ENCODE data around the gene CAPZB. TPM values are rescaled to one million over a fixed set of nuclear protein-coding genes. Genes with fewer than 3 reads are reported as not detected.

The CAPZB gene
- total RNA-seq, 5 donors from 2014 or later (not counting 1 experiment from before 2014, with no cell fraction given): 272 to 342 (median 320) TPM

DNA sequence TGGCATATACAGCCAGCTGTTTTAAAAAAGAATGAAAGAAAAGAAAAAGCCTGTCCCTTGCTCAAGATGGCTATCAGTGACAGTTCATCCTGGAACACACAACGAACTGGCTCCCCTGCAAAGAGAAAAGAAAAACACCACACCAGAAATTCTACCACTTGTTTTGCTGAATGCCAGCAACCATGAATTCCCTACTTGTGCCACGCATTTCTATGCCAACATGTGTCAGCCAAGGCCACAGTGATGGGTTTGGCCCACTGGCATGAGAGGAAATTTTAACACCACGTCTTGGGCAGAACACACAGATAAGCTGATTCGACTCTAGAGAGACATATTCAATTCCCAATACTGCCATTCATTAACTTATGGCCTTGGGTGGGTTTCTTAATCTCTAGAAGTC, 64.0 kb downstream of the CAPZB start:
- no peaks in the 10 kb centered on the region for H3K27me3 Mint-ChIP-seq
- Histone ChIP-seq H3K36me3 (ENCODE audit: control insufficient read depth in 2 of 2, extremely low read depth in 1 of 2, insufficient read depth in 1 of 2, low read length in 1 of 2) (peaks cover 10 to 32% of the 10 kb centered on the region in 2 donors), H3K4me1 (ENCODE audit: control insufficient read depth in 1 of 2, extremely low read depth in 1 of 2, insufficient read depth in 2 of 2, low read length in 2 of 2) (peaks cover 0 to 53% of the 10 kb centered on the region in 2 experiments), H3K27ac (ENCODE audit: low read length) (no peak overlapping the region), H3K9me3 (no peaks in the 10 kb centered on the region), H3K27me3 (replicated peaks in 1 of 2; ENCODE audit: control insufficient read depth in 2 of 2, extremely low read depth in 1 of 2, insufficient read depth in 2 of 2, low read length in 1 of 2) (no peaks in the 10 kb centered on the region), H3K4me3 (ENCODE audit: control insufficient read depth in 1 of 2, extremely low read depth in 1 of 2, low read length in 1 of 2) (no peak overlapping the region)
- DNase-seq: no peak
- CTCF ChIA-PET: interaction anchor here in 1 of 2 donors (0.9 kb wide), 1 partner anchor 31 kb away, joined by 5 read pairs; no protein-coding TSS in a partner anchor
- H3K36me3 Mint-ChIP-seq: peaks cover 28% of the 10 kb centered on the region
- no CpG with 5 or more reads among the region's 4 CpGs for WGBS (ENCODE audit: insufficient coverage)
- POLR2A ChIA-PET: no interaction called here
- no peak for ATAC-seq (replicated peaks in 1 of 4)
- peak overlapping the region in 1 of 3 donors; percentile 23 for H3K4me3 Mint-ChIP-seq
- H3K9me3 Mint-ChIP-seq: no peaks in the 10 kb centered on the region
- peaks cover 83 to 88% (median 85%) of the 10 kb centered on the region in 3 donors for H3K4me1 Mint-ChIP-seq
- H3K27ac Mint-ChIP-seq: peak overlapping the region; percentile 41 to 79

GRCh38 chr1:19420606-19421005, 64.7 kb downstream of the CAPZB start:
- Histone ChIP-seq H3K9me3 (no peaks in the 10 kb centered on the region), H3K4me3 (ENCODE audit: control insufficient read depth in 1 of 2, extremely low read depth in 1 of 2, low read length in 1 of 2) (no peak overlapping the region), H3K27me3 (replicated peaks in 1 of 2; ENCODE audit: control insufficient read depth in 2 of 2, extremely low read depth in 1 of 2, insufficient read depth in 2 of 2, low read length in 1 of 2) (no peaks in the 10 kb centered on the region), H3K36me3 (ENCODE audit: control insufficient read depth in 2 of 2, extremely low read depth in 1 of 2, insufficient read depth in 1 of 2, low read length in 1 of 2) (peaks cover 10 to 40% of the 10 kb centered on the region in 2 donors), H3K27ac (ENCODE audit: low read length) (no peak overlapping the region), H3K4me1 (ENCODE audit: control insufficient read depth in 1 of 2, extremely low read depth in 1 of 2, insufficient read depth in 2 of 2, low read length in 2 of 2) (peaks cover 0 to 53% of the 10 kb centered on the region in 2 experiments)
- Mint-ChIP-seq H3K27ac (peak overlapping the region; percentile 41 to 79), H3K27me3 (no peaks in the 10 kb centered on the region), H3K36me3 (peaks cover 29% of the 10 kb centered on the region), H3K4me3 (peak overlapping the region in 1 of 3 donors; percentile 23), H3K4me1 (peaks cover 82 to 87% (median 85%) of the 10 kb centered on the region in 3 donors), H3K9me3 (no peaks in the 10 kb centered on the region)
- DNase-seq (no peak), ATAC-seq (replicated peaks in 1 of 4) (no peak)
- ChIA-PET CTCF (no interaction called here), POLR2A (interaction anchor here in 1 of 2 donors (0.5 to 0.6 kb wide), 2 partner anchors 68 to 285 kb away, joined by 3 to 4 read pairs; no protein-coding TSS in a partner anchor)
- WGBS (ENCODE audit: insufficient coverage): 100% methylated on average over 1 of the region's 4 CpGs

- H3K27me3 ChIP-seq (replicated peaks in 1 of 2; ENCODE audit: control insufficient read depth in 2 of 2, extremely low read depth in 1 of 2, insufficient read depth in 2 of 2, low read length in 1 of 2): no peaks in the 10 kb centered on the region
- H3K4me3 ChIP-seq (ENCODE audit: control insufficient read depth in 1 of 2, extremely low read depth in 1 of 2, low read length in 1 of 2): no peak overlapping the region
- H3K4me1 ChIP-seq (ENCODE audit: control insufficient read depth in 1 of 2, extremely low read depth in 1 of 2, insufficient read depth in 2 of 2, low read length in 2 of 2): peaks cover 0 to 53% of the 10 kb centered on the region in 2 experiments
- peaks cover 24% of the 10 kb centered on the region for H3K36me3 Mint-ChIP-seq
- no peak overlapping the region for H3K4me3 Mint-ChIP-seq
- H3K4me1 Mint-ChIP-seq: peaks cover 81 to 85% (median 85%) of the 10 kb centered on the region in 3 donors
- ATAC-seq (replicated peaks in 1 of 4) (no peak), DNase-seq (no peak)
- H3K9me3 ChIP-seq: no peaks in the 10 kb centered on the region
- no peaks in the 10 kb centered on the region for H3K27me3 Mint-ChIP-seq
- POLR2A ChIA-PET: no interaction called here
- H3K27ac Mint-ChIP-seq: peak overlapping the region in 1 of 2 donors; percentile 56
- WGBS (ENCODE audit: insufficient coverage): 94% methylated on average over 8 of the region's 9 CpGs
- no peak overlapping the region for H3K27ac ChIP-seq (ENCODE audit: low read length)
- no peaks in the 10 kb centered on the region for H3K9me3 Mint-ChIP-seq
- peaks cover 10 to 49% of the 10 kb centered on the region in 2 donors for H3K36me3 ChIP-seq (ENCODE audit: control insufficient read depth in 2 of 2, extremely low read depth in 1 of 2, insufficient read depth in 1 of 2, low read length in 1 of 2)
- CTCF ChIA-PET: interaction anchor here in 1 of 2 donors (0.6 to 0.7 kb wide), 2 partner anchors 27 to 232 kb away, joined by 3 read pairs; no protein-coding TSS in a partner anchor
Observed at GRCh38 chr1:19419691-19420090, 65.6 kb downstream of the CAPZB start.

- peaks cover 24% of the 10 kb centered on the region for H3K36me3 Mint-ChIP-seq
- peaks cover 0 to 50% of the 10 kb centered on the region in 2 experiments for H3K4me1 ChIP-seq (ENCODE audit: control insufficient read depth in 1 of 2, extremely low read depth in 1 of 2, insufficient read depth in 2 of 2, low read length in 2 of 2)
- H3K27ac ChIP-seq (ENCODE audit: low read length): no peak overlapping the region
- WGBS (ENCODE audit: insufficient coverage): 100% methylated on average over 1 of the region's 5 CpGs
- POLR2A ChIA-PET: no interaction called here
- H3K27me3 Mint-ChIP-seq: no peaks in the 10 kb centered on the region
- no peak overlapping the region for H3K4me3 ChIP-seq (ENCODE audit: control insufficient read depth in 1 of 2, extremely low read depth in 1 of 2, low read length in 1 of 2)
- DNase-seq (no peak), ATAC-seq (replicated peaks in 1 of 4) (no peak)
- no peaks in the 10 kb centered on the region for H3K9me3 ChIP-seq
- H3K27ac Mint-ChIP-seq: peak overlapping the region; percentile 21 to 53
- H3K4me3 Mint-ChIP-seq: no peak overlapping the region
- H3K9me3 Mint-ChIP-seq: no peaks in the 10 kb centered on the region
- H3K27me3 ChIP-seq (replicated peaks in 1 of 2; ENCODE audit: control insufficient read depth in 2 of 2, extremely low read depth in 1 of 2, insufficient read depth in 2 of 2, low read length in 1 of 2): no peaks in the 10 kb centered on the region
- peaks cover 10 to 60% of the 10 kb centered on the region in 2 donors for H3K36me3 ChIP-seq (ENCODE audit: control insufficient read depth in 2 of 2, extremely low read depth in 1 of 2, insufficient read depth in 1 of 2, low read length in 1 of 2)
- peaks cover 82 to 86% (median 83%) of the 10 kb centered on the region in 3 donors for H3K4me1 Mint-ChIP-seq
- CTCF ChIA-PET: no interaction called here
Observed at GRCh38 chr1:19418503-19418971, 66.8 kb downstream of the CAPZB start.

GRCh38 chr1:19416921-19417470, 68.3 kb downstream of the CAPZB start:
- peak overlapping the region; percentile 56 to 78 for H3K27ac Mint-ChIP-seq
- H3K27me3 Mint-ChIP-seq: no peaks in the 10 kb centered on the region
- no peak overlapping the region for H3K4me3 Mint-ChIP-seq
- no peaks in the 10 kb centered on the region for H3K9me3 ChIP-seq
- CTCF ChIA-PET: interaction anchor here in 1 of 2 donors (0.6 kb wide), 1 partner anchor 244 kb away, joined by 3 read pairs; no protein-coding TSS in a partner anchor
- H3K36me3 ChIP-seq (ENCODE audit: control insufficient read depth in 2 of 2, extremely low read depth in 1 of 2, insufficient read depth in 1 of 2, low read length in 1 of 2): peaks cover 10 to 65% of the 10 kb centered on the region in 2 donors
- WGBS (ENCODE audit: insufficient coverage): 100% methylated on average over 1 of the region's 6 CpGs
- peaks cover 80 to 83% (median 81%) of the 10 kb centered on the region in 3 donors for H3K4me1 Mint-ChIP-seq
- H3K27ac ChIP-seq (ENCODE audit: low read length): no peak overlapping the region
- H3K4me3 ChIP-seq (ENCODE audit: control insufficient read depth in 1 of 2, extremely low read depth in 1 of 2, low read length in 1 of 2): no peak overlapping the region
- H3K36me3 Mint-ChIP-seq: peaks cover 24% of the 10 kb centered on the region
- POLR2A ChIA-PET: no interaction called here
- DNase-seq (no peak), ATAC-seq (replicated peaks in 1 of 4) (no peak)
- peaks cover 0 to 36% of the 10 kb centered on the region in 2 experiments for H3K4me1 ChIP-seq (ENCODE audit: control insufficient read depth in 1 of 2, extremely low read depth in 1 of 2, insufficient read depth in 2 of 2, low read length in 2 of 2)
- no peaks in the 10 kb centered on the region for H3K27me3 ChIP-seq (replicated peaks in 1 of 2; ENCODE audit: control insufficient read depth in 2 of 2, extremely low read depth in 1 of 2, insufficient read depth in 2 of 2, low read length in 1 of 2)
- H3K9me3 Mint-ChIP-seq: no peaks in the 10 kb centered on the region

- H3K27ac Mint-ChIP-seq: peak overlapping the region; percentile 55 to 78
- no peaks in the 10 kb centered on the region for H3K27me3 Mint-ChIP-seq
- no peak overlapping the region for H3K27ac ChIP-seq (ENCODE audit: low read length)
- ChIA-PET POLR2A (no interaction called here), CTCF (interaction anchor here in 1 of 2 donors (0.6 kb wide), 1 partner anchor 243 kb away, joined by 3 read pairs; no protein-coding TSS in a partner anchor)
- no peak overlapping the region for H3K4me3 ChIP-seq (ENCODE audit: control insufficient read depth in 1 of 2, extremely low read depth in 1 of 2, low read length in 1 of 2)
- H3K9me3 ChIP-seq: no peaks in the 10 kb centered on the region
- H3K4me1 Mint-ChIP-seq: peaks cover 80 to 83% (median 81%) of the 10 kb centered on the region in 3 donors
- peaks cover 10 to 74% of the 10 kb centered on the region in 2 donors for H3K36me3 ChIP-seq (ENCODE audit: control insufficient read depth in 2 of 2, extremely low read depth in 1 of 2, insufficient read depth in 1 of 2, low read length in 1 of 2)
- H3K36me3 Mint-ChIP-seq: peaks cover 24% of the 10 kb centered on the region
- no peaks in the 10 kb centered on the region for H3K9me3 Mint-ChIP-seq
- ATAC-seq (replicated peaks in 1 of 4) (no peak), DNase-seq (no peak)
- H3K27me3 ChIP-seq (replicated peaks in 1 of 2; ENCODE audit: control insufficient read depth in 2 of 2, extremely low read depth in 1 of 2, insufficient read depth in 2 of 2, low read length in 1 of 2): no peaks in the 10 kb centered on the region
- no peak overlapping the region for H3K4me3 Mint-ChIP-seq
- WGBS (ENCODE audit: insufficient coverage): no CpG with 5 or more reads among the region's 5 CpGs
- H3K4me1 ChIP-seq (ENCODE audit: control insufficient read depth in 1 of 2, extremely low read depth in 1 of 2, insufficient read depth in 2 of 2, low read length in 2 of 2): peaks cover 0 to 35% of the 10 kb centered on the region in 2 experiments
Observed at GRCh38 chr1:19416145-19416544, 69.2 kb downstream of the CAPZB start.
